Hepatocyte (in vitro differentiated cells): ENCODE results near the gene TNFSF12. TPM values are rescaled to one million over a fixed set of nuclear protein-coding genes. Genes with fewer than 3 reads are reported as not detected.
"Not testable (repeated sequence)": the region's sequence is repeated elsewhere in the genome, so short reads cannot be mapped to it uniquely, and the experiment has no call there.

ENCODE experiments used
- DNase-seq: peaks from one replicate; pipeline ENCODE4 v3.0.0-alpha.2; 2016; ENCODE audit warnings: low spot score
- H2AFZ ChIP-seq: fragments of 200-600 bp; sonication (generic); 2 replicates; pipeline ENCODE4 v1.6.0; 2016; ENCODE audit warnings: antibody characterized with exemption, mild to moderate bottlenecking
- H3K27ac ChIP-seq: fragments of 200-600 bp; sonication (generic); 2 replicates; pipeline ENCODE4 v1.5.1; 2016; ENCODE audit warnings: mild to moderate bottlenecking
- H3K27me3 ChIP-seq: fragments of 200-600 bp; sonication (generic); 2 replicates; pipeline ENCODE4 v1.6.1; 2016
- H3K36me3 ChIP-seq: fragments of 200-600 bp; sonication (generic); replicated peaks from 2 replicates; pipeline ENCODE4 v1.5.1; 2016; ENCODE audit warnings: low read depth; ENCODE audit not compliant: insufficient read depth
- H3K4me1 ChIP-seq: fragments of 200-600 bp; sonication (generic); 2 replicates; pipeline ENCODE4 v1.5.1; 2016; ENCODE audit warnings: mild to moderate bottlenecking, moderate library complexity; ENCODE audit not compliant: insufficient read depth
- H3K4me2 ChIP-seq: fragments of 200-600 bp; sonication (generic); 2 replicates; pipeline ENCODE4 v1.6.0; 2016
- H3K4me3 ChIP-seq: fragments of 200-600 bp; sonication (generic); 2 replicates; pipeline ENCODE4 v1.5.1; 2016; ENCODE audit warnings: mild to moderate bottlenecking
- H3K79me2 ChIP-seq: fragments of 200-600 bp; sonication (generic); 2 replicates; pipeline ENCODE4 v1.6.0; 2017; ENCODE audit warnings: mild to moderate bottlenecking
- H3K9me2 ChIP-seq: fragments of 200-600 bp; sonication (generic); replicated peaks from 2 replicates; pipeline ENCODE4 v1.6.0; 2017; ENCODE audit warnings: mild to moderate bottlenecking; ENCODE audit not compliant: insufficient read depth
- H3K9me3 ChIP-seq: fragments of 200-600 bp; sonication (generic); 2 replicates; pipeline ENCODE4 v1.5.1; 2016; ENCODE audit warnings: low read depth, mild to moderate bottlenecking
- H4K20me1 ChIP-seq: fragments of 200-600 bp; sonication (generic); 2 replicates; pipeline ENCODE4 v1.6.0; 2016; ENCODE audit warnings: mild to moderate bottlenecking; ENCODE audit not compliant: insufficient read depth, poor library complexity, severe bottlenecking
- CTCF ChIP-seq: fragments of 200-600 bp; sonication (generic); IDR thresholded peaks from 2 replicates; pipeline ENCODE4 v1.5.1; 2016; ENCODE audit warnings: antibody characterized with exemption, mild to moderate bottlenecking; ENCODE audit not compliant: poor library complexity
- EZH2 ChIP-seq: fragments of 200-600 bp; sonication (generic); IDR thresholded peaks from 2 replicates; pipeline ENCODE4 v1.6.1; 2016; ENCODE audit warnings: antibody characterized with exemption, mild to moderate bottlenecking, borderline replicate concordance
- EZH2phosphoT487 ChIP-seq: fragments of 200-600 bp; sonication (generic); IDR thresholded peaks from one replicate; pipeline ENCODE4 v1.6.1; 2018; ENCODE audit warnings: antibody characterized with exemption, mild to moderate bottlenecking, low read depth, moderate library complexity; ENCODE audit not compliant: unreplicated experiment, severe bottlenecking
- WGBS: methylation state at CpG from one replicate; pipeline ENCODE4 v1.1.6; 2016; ENCODE audit warnings: low lambda C conversion rate; ENCODE audit errors: missing lambda C conversion rate; 5-methylcytosine and 5-hydroxymethylcytosine counted together
- polyA plus RNA-seq: library from polyadenylated mRNA; unstranded; fragments of >200 nt; fragmentation: Nextera tagmentation; extraction: Ambion mirVana; gene quantifications from 2 replicates; pipeline ENCODE4 v1.2.1, GENCODE V29; 2016
- small RNA-seq: library from RNA; depleted of rRNA; stranded (forward); fragments of <200 nt; gene quantifications from one replicate; pipeline ENCODE3, GENCODE V24; 2014
- total RNA-seq: library from RNA; depleted of rRNA; stranded (reverse); fragments of >200 nt; gene quantifications from 2 replicates; pipeline ENCODE4 v1.2.3, GENCODE V29; 2014

TNFSF12 gene
- total and polyA plus RNA-seq, 2 experiments from 2014 or later, result 4.5 to 8.0 TPM

GRCh38 chr17:7593296-7593695 lies 44.4 kb downstream of the TNFSF12 start:
- no peaks in the 10 kb centered on the region for H4K20me1 ChIP-seq
- no peaks in the 10 kb centered on the region for H3K9me3 ChIP-seq
- H3K27me3 ChIP-seq, result no peaks in the 10 kb centered on the region
- no peaks in the 10 kb centered on the region for H3K4me1 ChIP-seq
- no peak overlapping the region for H2AFZ ChIP-seq
- peaks cover 10% of the 10 kb centered on the region for H3K79me2 ChIP-seq
- 92% methylated on average over 12 of the region's 12 CpGs for WGBS
- H3K36me3 ChIP-seq, result peaks cover 5% of the 10 kb centered on the region
- H3K4me3 ChIP-seq, result no peak overlapping the region
- DNase-seq, result no peak
- no peak overlapping the region for H3K27ac ChIP-seq
- TF ChIP-seq EZH2 (no peak), EZH2phosphoT487 (no peak), CTCF (no peak)
- no peak overlapping the region for H3K4me2 ChIP-seq
- H3K9me2 ChIP-seq, result no peaks in the 10 kb centered on the region

GRCh38 chr17:7597561-7597960 lies 48.7 kb downstream of the TNFSF12 start:
- not testable (repeated sequence) for H3K36me3 ChIP-seq, H2AFZ ChIP-seq, DNase-seq, H3K27ac ChIP-seq, H3K4me1 ChIP-seq, H3K4me2 ChIP-seq, H3K9me3 ChIP-seq, H3K4me3 ChIP-seq, H3K27me3 ChIP-seq, H3K9me2 ChIP-seq, H4K20me1 ChIP-seq
- H3K79me2 ChIP-seq, result peaks cover 10% of the 10 kb centered on the region
- 67% methylated on average over 5 of the region's 5 CpGs for WGBS

- Histone ChIP-seq H3K4me2 (no peak overlapping the region), H2AFZ (no peak overlapping the region), H4K20me1 (peaks cover 25% of the 10 kb centered on the region), H3K4me1 (no peaks in the 10 kb centered on the region), H3K9me2 (no peaks in the 10 kb centered on the region), H3K27me3 (no peaks in the 10 kb centered on the region), H3K36me3 (no peaks in the 10 kb centered on the region), H3K4me3 (no peak overlapping the region), H3K79me2 (peaks cover 49% of the 10 kb centered on the region), H3K9me3 (no peaks in the 10 kb centered on the region), H3K27ac (no peak overlapping the region)
- 93% methylated on average over 4 of the region's 4 CpGs for WGBS
- TF ChIP-seq CTCF (no peak), EZH2 (no peak), EZH2phosphoT487 (no peak)
- no peak for DNase-seq
Measured at GRCh38 chr17:7606280-7606679, 57.4 kb downstream of the TNFSF12 start.

Small RNA genes within 50 kb of the gene (small RNA-seq; reads per million reads assigned to genes)
- gene CD68 (not detected), gene RF00019 (not detected), gene SNORA48 (not detected), gene SNORD10 (not detected)

Other genes starting within 250 kb of the TNFSF12 start
Only the 30 nearest of the 32 such genes appear.
- 9.2 and 9.6 TPM in 2 replicates for gene NEURL4, start 219.7 kb upstream of the TNFSF12 start, total RNA-seq
- gene NEURL4, start 219.7 kb upstream of the TNFSF12 start, polyA plus RNA-seq, result 9.5 and 13.9 TPM in 2 replicates
- gene ACAP1, start 212.5 kb upstream of the TNFSF12 start, total RNA-seq, result not detected in 2 replicates
- gene ACAP1, start 212.5 kb upstream of the TNFSF12 start, polyA plus RNA-seq, result 10.2 and 14.6 TPM in 2 replicates
- gene KCTD11, start 196.9 kb upstream of the TNFSF12 start, total RNA-seq, result 9.2 and 12.4 TPM in 2 replicates
- gene KCTD11, start 196.9 kb upstream of the TNFSF12 start, polyA plus RNA-seq, result 14.1 and 19.6 TPM in 2 replicates
- gene TMEM95, start 193.9 kb upstream of the TNFSF12 start, total RNA-seq, result not detected in 2 replicates
- gene TMEM95, start 193.9 kb upstream of the TNFSF12 start, polyA plus RNA-seq, result not detected in 2 replicates
- 8.4 and 11.4 TPM in 2 replicates for gene TNK1, start 168.0 kb upstream of the TNFSF12 start, total RNA-seq
- 8.9 and 10.2 TPM in 2 replicates for gene TNK1, start 168.0 kb upstream of the TNFSF12 start, polyA plus RNA-seq
- 11.8 and 17.6 TPM in 2 replicates for gene PLSCR3, start 154.5 kb upstream of the TNFSF12 start, total RNA-seq
- gene PLSCR3, start 154.5 kb upstream of the TNFSF12 start, polyA plus RNA-seq, result 58.0 and 59.6 TPM in 2 replicates
- gene TMEM256, start 145.0 kb upstream of the TNFSF12 start, total RNA-seq, result 109 and 118 TPM in 2 replicates
- gene TMEM256, start 145.0 kb upstream of the TNFSF12 start, polyA plus RNA-seq, result 105 and 109 TPM in 2 replicates
- 4.1 and 7.2 TPM in 2 replicates for gene NLGN2, start 141.2 kb upstream of the TNFSF12 start, total RNA-seq
- 4.3 and 6.6 TPM in 2 replicates for gene NLGN2, start 141.2 kb upstream of the TNFSF12 start, polyA plus RNA-seq
- not detected in 2 replicates for gene SPEM1, start 128.7 kb upstream of the TNFSF12 start, total RNA-seq
- gene SPEM1, start 128.7 kb upstream of the TNFSF12 start, polyA plus RNA-seq, result 0.21 TPM in 1 of 2 replicates, not detected in the other
- gene SPEM2, start 123.4 kb upstream of the TNFSF12 start, total RNA-seq, result not detected in 2 replicates
- not detected in 2 replicates for gene SPEM2, start 123.4 kb upstream of the TNFSF12 start, polyA plus RNA-seq
- not detected in 2 replicates for gene SPEM3, start 120.2 kb upstream of the TNFSF12 start, total RNA-seq
- not detected in 2 replicates for gene SPEM3, start 120.2 kb upstream of the TNFSF12 start, polyA plus RNA-seq
- 12.3 and 12.5 TPM in 2 replicates for gene TMEM102, start 113.6 kb upstream of the TNFSF12 start, total RNA-seq
- gene TMEM102, start 113.6 kb upstream of the TNFSF12 start, polyA plus RNA-seq, result 13.7 and 13.9 TPM in 2 replicates
- gene FGF11, start 109.5 kb upstream of the TNFSF12 start, total RNA-seq, result 1.4 and 2.7 TPM in 2 replicates
- 3.6 and 3.8 TPM in 2 replicates for gene FGF11, start 109.5 kb upstream of the TNFSF12 start, polyA plus RNA-seq
- gene CHRNB1, start 104.0 kb upstream of the TNFSF12 start, total RNA-seq, result 10.9 and 12.4 TPM in 2 replicates
- gene CHRNB1, start 104.0 kb upstream of the TNFSF12 start, polyA plus RNA-seq, result 16.9 and 17.5 TPM in 2 replicates
- 22.7 and 27.1 TPM in 2 replicates for gene ZBTB4, start 69.4 kb upstream of the TNFSF12 start, total RNA-seq
- 20.8 and 21.5 TPM in 2 replicates for gene ZBTB4, start 69.4 kb upstream of the TNFSF12 start, polyA plus RNA-seq
- gene SLC35G6, start 67.6 kb upstream of the TNFSF12 start, total RNA-seq, result 0.24 TPM in 1 of 2 replicates, not detected in the other
- 0.30 and 0.44 TPM in 2 replicates for gene SLC35G6, start 67.6 kb upstream of the TNFSF12 start, polyA plus RNA-seq
- 50.2 and 74.5 TPM in 2 replicates for gene POLR2A, start 64.7 kb upstream of the TNFSF12 start, total RNA-seq
- 96.3 and 98.1 TPM in 2 replicates for gene POLR2A, start 64.7 kb upstream of the TNFSF12 start, polyA plus RNA-seq
- gene TNFSF13, start 9.7 kb downstream of the TNFSF12 start, total RNA-seq, result 0.90 and 11.0 TPM in 2 replicates
- gene TNFSF13, start 9.7 kb downstream of the TNFSF12 start, polyA plus RNA-seq, result 2.4 and 5.4 TPM in 2 replicates
- 61.1 and 71.2 TPM in 2 replicates for gene SENP3, start 12.9 kb downstream of the TNFSF12 start, total RNA-seq
- gene SENP3, start 12.9 kb downstream of the TNFSF12 start, polyA plus RNA-seq, result 33.7 and 35.4 TPM in 2 replicates
- gene CD68, start 30.6 kb downstream of the TNFSF12 start, total RNA-seq, result 64.0 and 75.5 TPM in 2 replicates
- 80.4 and 82.6 TPM in 2 replicates for gene CD68, start 30.6 kb downstream of the TNFSF12 start, polyA plus RNA-seq
- gene MPDU1, start 34.8 kb downstream of the TNFSF12 start, total RNA-seq, result 201 and 234 TPM in 2 replicates
- 109 and 113 TPM in 2 replicates for gene MPDU1, start 34.8 kb downstream of the TNFSF12 start, polyA plus RNA-seq
- 0.13 and 0.44 TPM in 2 replicates for gene SOX15, start 41.0 kb downstream of the TNFSF12 start, total RNA-seq
- gene SOX15, start 41.0 kb downstream of the TNFSF12 start, polyA plus RNA-seq, result 0.89 and 0.95 TPM in 2 replicates
- 33.0 and 33.7 TPM in 2 replicates for gene FXR2, start 65.8 kb downstream of the TNFSF12 start, total RNA-seq
- gene FXR2, start 65.8 kb downstream of the TNFSF12 start, polyA plus RNA-seq, result 33.8 and 41.6 TPM in 2 replicates
- 114 and 130 TPM in 2 replicates for gene SAT2, start 78.8 kb downstream of the TNFSF12 start, total RNA-seq
- gene SAT2, start 78.8 kb downstream of the TNFSF12 start, polyA plus RNA-seq, result 128 and 138 TPM in 2 replicates
- 6.1 and 9.0 TPM in 2 replicates for gene SHBG, start 81.1 kb downstream of the TNFSF12 start, total RNA-seq
- gene SHBG, start 81.1 kb downstream of the TNFSF12 start, polyA plus RNA-seq, result 5.3 and 10.0 TPM in 2 replicates
- 0.04 and 0.23 TPM in 2 replicates for gene ATP1B2, start 101.9 kb downstream of the TNFSF12 start, total RNA-seq
- 2.2 and 2.5 TPM in 2 replicates for gene ATP1B2, start 101.9 kb downstream of the TNFSF12 start, polyA plus RNA-seq
- 24.2 and 29.6 TPM in 2 replicates for gene TP53, start 138.4 kb downstream of the TNFSF12 start, total RNA-seq
- gene TP53, start 138.4 kb downstream of the TNFSF12 start, polyA plus RNA-seq, result 26.9 and 31.7 TPM in 2 replicates
- gene WRAP53, start 139.4 kb downstream of the TNFSF12 start, total RNA-seq, result 3.8 and 7.8 TPM in 2 replicates
- gene WRAP53, start 139.4 kb downstream of the TNFSF12 start, polyA plus RNA-seq, result 9.0 and 12.0 TPM in 2 replicates
- 7.4 and 8.6 TPM in 2 replicates for gene EFNB3, start 156.1 kb downstream of the TNFSF12 start, total RNA-seq
- 10.6 and 16.6 TPM in 2 replicates for gene EFNB3, start 156.1 kb downstream of the TNFSF12 start, polyA plus RNA-seq
- 0.77 and 1.0 TPM in 2 replicates for gene DNAH2, start 168.7 kb downstream of the TNFSF12 start, total RNA-seq
- gene DNAH2, start 168.7 kb downstream of the TNFSF12 start, polyA plus RNA-seq, result 2.1 and 4.0 TPM in 2 replicates